Nucleus accumbens (tissue), 56 donors: ENCODE results near the gene APOBR.
"Not testable (repeated sequence)": the region's sequence is repeated elsewhere in the genome, so short reads cannot be mapped to it uniquely, and the experiment has no call there.

Experiments
- DNase-seq, 56 donors: peaks; one replicate each; lab custom pipeline; 2025; lab: John Stamatoyannopoulos, UW

Gene APOBR

DNA sequence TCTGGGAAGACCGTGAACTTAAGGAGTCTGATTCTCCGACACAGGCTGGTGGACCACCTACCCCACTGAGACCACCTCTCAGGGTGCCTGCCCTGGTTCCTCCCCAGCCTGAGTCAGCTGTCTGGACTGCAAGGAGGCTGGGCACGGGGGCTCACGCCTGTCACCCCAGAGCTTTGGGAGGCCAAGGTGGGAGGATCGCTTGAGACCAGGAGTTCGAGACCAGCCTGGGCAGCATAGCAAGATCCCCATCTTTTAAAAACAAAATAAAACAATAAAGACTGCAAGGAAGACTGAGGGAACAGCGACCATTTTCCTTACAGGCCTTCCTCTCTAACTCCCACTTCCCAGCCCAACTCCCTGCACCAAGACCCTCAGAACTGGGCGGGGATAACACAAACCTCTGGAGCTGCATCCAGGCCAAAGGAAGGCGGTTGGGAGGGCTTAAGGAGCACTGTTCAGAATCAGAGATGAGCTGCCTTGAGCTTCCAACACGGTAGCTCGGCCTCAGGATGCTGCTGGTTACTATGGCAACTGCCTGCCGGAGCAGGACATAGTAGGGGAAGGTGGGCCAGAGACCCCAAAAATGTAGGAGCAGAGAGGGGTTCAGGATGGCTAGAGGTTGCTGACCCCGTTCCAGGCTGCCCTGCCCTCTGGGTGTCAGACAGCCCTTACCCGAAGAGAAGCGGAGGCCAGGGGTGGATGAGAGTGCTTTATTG, 4.4 kb downstream of the APOBR start:
- DNase-seq = no peak

DNA sequence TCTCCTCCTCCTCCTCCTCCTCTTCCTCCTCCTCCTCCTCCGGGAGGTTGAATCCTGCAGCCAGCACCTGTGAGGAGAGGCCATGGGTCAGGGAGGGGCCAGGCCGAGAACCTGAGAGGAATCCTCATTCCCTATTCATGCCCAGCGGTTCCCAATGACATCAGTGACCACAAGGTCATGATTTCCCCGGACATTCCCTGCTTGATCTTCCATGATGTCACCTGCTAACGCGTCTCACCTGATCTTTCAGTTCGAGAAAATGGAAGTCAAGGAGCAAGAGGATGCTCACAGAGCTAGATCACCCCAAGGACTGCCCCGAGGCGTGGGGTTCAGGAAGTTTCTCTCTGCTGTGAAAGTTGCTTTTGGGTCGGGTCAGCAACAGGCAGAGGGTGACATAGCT, 5.4 kb downstream of the APOBR start:
- DNase-seq = no peak

DNA sequence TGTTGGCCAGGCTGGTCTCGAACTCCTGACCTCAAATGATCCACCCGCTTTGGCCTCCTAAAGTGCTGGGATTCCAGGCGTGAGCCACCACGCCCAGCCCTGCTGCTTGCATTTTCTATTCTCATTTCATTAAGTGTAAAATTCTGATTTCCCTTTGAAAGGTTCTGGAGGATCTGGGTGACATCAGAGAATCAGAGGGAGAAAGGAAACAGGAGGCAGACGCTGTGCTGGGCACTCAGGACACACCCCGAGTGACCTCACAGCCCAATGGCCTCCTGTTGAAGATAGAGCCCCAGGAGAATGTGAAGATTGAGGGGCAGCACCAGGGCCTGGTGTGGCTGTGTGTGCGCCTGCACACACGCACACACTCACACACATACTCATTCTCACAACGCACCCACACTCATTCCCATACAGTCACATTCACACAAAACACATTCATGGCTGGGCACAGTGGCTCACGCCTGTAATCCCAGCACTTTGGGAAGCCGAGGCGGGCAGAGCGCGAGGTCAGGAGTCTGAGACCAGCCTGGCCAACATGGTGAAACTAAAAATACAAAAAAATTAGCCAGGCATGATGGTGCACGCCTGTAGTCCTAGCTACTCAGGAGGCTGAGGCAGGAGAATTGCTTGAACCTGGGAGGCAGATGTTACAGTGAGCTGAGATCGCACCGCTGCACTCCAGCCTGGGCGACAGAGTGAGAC, 6.2 kb downstream of the APOBR start:
- DNase-seq = not testable (repeated sequence)

DNA sequence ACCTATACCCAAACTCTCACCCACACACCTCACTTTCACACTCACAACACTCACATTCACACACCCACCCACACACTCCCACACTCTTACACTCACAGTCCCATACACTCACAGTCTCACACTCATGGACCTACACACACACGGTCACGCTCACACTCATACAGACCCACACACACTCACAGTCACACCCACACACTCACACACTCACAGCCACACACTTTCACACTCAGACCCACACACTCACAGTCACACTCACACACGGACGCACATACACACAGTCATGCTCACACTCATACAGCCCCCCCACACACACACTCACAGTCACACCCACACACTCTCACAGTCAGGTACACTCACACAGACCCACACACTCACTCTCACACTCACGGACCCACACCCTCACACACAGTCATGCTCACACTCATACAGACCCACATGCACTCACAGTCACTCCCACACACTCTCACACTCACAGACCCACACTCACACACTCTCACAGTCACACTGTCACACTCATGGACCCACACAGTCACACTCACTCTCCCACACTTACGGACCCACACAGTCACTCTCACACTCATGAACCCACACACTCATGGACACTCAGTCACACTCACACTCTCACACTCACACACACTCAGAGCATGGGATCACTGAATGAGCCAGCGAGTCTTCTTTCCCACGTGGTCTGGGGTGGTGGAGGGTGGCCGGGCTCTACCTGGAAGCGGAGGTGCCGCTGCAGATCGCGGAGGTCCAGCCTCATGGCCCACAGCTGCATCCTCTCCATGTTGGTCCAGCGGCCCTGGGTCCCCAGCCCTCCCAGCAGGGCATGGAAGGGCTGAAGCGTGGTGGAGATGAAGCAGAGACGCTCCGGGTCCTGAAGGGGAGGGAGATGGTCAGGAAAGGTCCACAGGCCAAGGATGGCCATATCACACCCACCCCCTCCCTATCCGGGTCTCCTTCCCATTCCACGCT, 7.1 kb downstream of the APOBR start:
- DNase-seq = no peak

DNA sequence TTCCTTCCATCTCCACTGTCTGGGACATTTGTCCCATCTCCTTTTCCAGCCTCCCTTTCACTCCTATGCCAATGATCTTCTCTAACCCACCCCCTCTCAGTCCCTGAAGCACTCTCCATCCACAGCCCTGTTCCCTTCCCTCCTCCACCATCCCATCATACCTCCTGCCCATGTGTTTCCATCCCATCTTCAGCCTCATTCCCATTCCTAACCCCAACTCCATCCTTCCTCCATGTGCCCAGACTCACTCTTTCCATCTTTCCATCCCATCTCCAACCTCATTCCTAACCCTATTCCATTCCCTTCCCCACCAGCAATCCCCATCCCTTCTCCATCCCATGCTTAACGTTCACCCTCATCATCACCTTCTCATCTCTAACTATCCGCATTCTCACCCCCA, 7.8 kb downstream of the APOBR start:
- DNase-seq = no peak

DNA sequence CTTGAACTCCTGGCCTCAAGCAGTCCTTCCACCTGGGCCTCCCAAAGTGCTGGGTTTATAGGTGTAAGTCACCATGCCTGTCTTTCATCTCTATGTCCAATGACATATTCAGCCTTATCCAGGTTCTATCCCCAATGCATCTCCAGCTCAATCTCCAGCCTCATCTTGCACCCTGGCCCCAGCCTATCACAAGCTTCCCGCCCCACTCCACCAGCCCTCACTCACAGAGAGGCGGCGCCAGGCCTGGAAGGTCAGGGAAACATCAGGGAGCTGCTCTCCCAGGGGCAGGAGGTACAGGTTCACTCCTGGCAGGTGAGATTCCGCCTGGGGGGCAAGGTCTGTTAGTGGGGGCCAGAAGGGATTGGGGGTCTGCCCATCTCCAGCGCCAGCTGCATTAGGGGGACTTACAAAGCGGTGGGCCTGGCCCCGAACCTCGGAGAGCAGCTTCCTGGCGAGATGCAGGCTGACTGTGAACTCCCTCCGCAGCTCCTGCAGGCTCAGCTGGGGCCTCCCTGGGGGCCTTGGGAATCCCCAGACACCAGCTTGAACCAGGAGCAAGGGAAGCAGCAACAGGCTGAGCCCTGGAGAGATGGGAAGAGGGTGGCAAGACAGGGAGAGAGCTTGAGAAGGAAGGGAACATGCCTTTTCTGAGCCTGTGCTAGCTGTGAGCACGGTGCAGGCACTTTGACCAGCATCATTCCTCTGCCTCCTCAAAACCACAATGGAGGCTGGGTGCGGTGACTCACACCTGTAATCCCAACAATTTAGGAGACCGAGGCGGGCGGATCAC, 9.2 kb downstream of the APOBR start:
- DNase-seq = no peak

DNA sequence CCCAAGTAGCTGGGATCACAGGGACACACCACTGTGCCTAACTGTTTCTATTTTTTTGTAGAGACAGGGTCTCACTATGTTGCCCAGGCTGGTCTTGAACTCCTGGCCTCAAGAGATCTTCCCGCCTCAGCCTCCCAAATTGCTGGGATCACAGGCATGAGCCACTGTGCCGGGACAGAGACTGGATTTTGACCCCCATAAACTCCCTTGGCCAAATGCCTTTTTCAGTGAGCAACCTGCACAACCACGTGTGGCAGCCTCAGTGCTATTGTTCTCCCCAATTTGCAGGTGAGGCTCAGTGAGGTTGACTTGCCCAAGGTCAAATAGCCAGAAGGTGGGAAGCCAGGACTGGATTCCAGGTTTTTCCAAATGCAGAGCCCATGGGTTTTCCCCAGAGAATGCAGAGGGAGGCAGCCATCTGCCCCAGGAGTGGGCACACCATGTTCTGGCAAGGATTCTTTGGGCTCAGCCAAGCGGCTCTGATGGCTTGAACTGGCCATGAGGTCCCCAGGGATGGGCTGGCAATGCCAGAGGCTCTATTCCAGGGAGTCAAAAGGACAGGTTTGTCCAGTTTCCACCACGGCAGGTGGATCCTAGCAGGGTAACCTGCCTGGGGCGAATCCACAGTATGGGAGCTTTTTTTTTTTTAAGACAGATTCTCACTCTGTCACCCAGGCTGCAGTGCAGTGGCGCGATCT, 10.4 kb downstream of the APOBR start:
- DNase-seq = no peak

DNA sequence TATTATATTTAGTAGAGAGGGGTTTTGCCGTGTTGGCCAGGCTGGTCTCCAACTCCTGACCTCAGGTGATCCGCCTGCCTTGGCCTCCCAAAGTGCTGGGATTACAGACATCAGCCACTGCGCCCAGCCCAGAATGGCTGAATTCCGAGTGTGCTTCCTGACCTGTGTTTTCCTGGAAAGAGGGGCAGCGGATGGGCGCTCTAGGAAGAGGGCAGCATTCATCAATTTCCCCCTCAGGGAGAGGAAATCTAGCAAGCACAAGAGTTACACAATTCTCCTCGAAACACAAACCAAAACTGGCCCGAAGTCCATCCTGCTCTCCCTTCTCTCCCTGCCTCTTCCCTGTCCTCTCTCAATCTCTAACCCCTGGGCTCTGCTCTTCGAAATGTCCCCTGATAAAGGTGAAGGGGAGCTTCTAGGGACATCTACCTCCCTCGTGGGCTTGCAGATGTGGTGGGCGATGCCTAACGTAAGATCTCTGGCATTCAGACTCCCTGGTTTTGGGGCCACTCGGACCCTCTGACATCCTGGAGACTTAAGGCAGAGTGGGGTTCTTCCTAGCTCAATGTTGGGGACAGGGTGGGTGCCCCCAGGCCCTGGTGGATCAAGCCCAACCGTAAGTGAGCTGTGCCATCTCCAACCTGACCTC, 11.2 kb downstream of the APOBR start:
- no peak for DNase-seq

DNA sequence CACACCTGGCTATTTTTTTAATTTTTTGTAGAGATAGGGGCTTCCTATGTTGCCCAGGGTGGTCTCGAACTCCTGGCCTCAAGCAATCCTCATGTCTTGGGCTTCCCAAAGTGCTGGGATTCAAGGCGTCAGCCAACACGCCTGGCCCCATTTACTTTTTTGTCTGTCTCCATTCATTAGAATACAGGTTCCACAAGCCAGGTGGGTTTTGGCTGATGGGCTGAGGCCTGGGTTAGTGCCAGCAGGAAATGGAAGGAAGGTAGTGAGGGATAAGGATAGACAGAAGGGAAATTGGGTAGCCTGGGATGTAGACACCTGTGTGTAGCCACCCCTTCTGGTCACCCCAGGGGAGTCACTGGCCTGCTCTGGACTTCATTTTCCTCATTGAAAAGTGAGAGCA, 16.6 kb downstream of the APOBR start:
- DNase-seq = no peak

DNA sequence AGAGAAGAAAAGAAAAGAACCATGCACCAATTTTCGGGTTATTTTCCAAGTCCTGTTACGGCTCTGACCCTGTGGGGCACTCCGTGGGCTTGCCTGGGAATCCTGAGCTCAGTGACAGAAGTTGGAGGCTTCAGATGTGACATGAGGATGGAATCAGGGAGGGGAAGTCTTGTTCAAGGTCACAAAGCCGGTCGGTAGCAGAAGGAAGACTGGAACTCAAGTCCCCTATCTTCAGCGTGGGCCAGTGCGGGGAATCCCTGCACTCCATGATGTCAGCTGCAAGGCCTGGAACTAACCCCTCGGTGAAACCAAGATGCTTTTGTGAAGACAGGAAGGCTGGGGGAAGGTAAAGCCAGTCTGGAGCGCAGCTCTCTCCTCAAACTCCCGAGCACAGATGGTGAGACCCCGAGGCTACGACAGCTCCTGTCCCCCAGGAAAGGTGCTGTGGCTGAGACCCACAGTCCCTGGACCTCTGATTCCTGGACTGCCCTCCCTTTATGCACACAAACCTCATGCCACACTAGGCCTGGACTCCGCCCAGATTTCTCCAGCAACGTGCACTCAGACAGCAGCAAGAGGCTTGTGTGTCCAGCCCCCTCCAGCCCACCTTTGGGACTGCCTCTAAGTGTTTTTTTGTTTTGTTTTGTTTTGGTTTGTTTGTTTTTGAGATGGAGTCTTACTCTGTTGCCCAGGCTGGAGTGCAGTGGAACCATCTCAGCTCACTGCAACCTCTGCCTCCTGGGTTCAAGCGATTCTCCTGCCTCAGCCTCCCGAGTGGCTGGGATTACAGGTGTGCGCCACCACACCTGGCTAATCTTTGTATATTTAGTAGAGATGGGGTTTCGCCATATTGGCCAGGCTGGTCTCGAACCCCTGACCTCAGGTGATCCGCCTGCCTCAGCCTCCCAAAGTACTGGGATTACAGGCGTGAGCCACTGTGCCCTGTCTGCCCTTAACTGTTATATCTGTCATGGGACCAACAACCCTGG, 17.7 kb downstream of the APOBR start:
- DNase-seq = no peak

DNA sequence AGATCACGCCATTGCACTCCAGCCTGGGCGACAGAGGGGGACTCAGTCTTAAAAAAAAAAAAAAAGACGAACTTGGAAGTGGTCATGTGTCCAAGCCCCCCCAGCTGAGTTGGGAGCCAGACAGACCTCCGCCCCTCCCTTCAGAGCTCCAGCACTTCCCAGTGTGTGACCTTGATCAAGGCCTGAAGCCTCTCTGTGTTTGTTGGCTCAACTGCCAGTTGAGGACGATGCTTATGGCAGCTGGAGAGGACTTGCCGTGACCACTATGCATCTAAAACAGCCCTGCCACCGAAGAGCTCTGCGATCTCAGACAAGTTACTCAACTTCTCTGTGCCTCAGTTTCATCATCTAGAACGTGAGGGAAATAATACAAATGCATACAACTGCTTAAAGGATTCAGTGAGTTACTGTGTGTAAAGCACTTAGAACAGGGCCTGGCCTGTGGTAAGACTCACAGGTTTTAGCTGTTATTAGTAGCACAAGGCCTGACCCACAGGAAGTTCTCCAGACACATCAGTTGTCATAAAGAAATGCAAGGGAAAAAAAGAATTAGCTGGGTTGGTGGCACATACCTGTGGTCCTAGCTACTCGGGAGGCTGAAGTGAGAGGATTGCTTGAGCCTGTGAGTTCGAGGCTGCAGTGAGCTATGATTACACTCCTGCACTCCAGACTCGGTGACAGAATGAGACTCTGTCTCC, 19.2 kb downstream of the APOBR start:
- DNase-seq = no peak

DNA sequence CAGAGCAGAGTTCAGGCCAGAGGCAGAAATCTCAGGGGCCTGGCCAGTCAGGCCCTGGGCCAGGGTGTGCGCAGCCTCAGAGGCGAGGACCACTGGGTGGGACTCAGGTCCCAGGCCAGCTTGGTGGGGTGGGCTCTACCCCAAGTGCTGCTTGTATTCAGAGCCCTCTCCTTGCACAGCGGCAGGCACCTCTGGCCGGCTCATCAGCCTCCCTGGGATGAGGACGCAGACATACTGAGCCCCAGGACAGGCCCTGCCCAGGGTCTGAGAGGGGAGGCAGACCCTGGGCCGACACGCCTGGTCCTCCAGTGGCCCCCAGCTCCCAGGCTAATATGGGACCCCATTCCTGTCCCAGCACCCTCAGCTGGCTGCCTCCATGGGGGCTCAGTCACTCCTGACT, 19.8 kb downstream of the APOBR start:
- DNase-seq = no peak

DNA sequence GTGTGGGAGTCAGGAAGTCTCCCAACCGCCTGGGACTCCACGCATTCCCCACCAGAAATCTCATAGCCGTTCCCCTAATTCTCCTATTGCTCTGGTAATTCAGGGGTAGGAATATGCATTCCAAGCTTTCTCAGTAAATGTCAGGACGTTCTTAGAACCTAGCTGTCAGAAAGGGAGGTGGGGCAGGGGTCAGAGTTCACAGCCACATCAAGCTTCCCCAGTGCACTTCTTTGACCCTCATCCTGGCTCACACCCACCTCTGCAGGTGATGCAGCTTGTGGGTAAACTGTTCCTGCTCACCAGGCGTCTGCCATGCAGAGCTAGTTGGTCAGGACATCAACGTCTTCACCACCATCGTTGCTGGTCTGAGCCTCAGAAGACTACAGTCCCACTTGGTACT, 26.2 kb downstream of the APOBR start:
- DNase-seq = no peak

DNA sequence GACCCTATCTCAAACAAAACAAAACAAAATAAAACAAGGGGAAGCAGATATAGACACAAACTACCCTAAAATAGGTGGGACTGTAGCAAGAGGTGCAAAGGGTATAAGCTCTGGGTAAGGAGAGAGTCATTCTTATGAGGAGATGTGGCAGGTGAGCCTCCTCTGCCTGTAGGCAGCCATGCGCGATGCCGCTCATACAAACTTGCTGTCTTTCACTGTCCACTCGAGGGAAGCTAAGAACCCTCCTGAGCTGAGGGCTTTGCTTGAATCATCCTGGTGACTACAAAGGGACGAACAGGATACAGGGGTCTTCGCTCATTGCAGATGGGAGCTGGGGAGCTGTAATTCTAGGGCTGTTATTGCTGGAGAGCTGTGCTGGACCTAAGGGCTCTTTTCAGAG, 27.0 kb downstream of the APOBR start:
- no peak for DNase-seq

DNA sequence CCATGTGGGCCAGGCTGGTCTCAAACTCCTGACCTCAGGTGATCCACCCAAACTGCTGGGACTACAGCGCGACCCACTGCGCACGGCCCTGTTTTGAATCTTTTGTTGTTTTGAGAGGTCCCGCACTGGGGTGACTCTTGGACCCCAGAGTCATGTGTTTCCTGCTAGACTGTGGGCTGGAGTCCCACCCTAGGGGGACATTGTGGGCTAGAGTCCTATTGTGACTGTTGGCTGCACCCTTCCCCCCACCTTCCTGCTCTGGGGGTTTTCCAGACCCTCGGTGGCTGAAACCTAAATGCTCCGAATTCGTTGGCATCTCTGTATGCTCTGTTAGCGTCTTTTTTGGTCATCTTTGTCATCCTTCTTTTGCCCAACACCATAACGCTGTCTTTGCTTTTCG, 28.3 kb downstream of the APOBR start:
- no peak for DNase-seq

DNA sequence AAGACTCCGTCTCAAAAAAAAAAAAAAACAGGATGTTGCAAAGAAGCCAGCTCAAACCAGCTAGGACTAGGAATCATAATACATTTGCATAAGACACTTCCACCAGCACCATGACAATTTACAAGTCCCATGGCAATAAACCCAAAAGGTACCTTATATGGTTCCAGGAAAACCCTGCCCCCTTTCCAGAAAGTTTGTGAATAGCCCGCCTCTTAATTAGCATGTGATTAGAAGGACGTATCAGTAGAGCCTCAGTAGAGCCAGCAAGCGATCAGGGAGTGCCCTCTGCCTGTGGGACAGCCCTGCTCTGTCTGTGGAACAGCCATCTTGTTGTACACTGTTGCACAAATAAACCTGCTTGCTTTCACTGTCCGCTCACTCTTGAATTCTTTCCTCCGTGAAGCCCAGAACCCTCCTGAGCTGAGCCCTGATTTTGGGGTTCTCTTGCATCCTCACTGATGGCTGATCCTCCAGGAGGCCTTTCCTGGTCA, 30.3 kb downstream of the APOBR start:
- DNase-seq = no peak
